ENCODE data around the gene TSKU.

DNA sequence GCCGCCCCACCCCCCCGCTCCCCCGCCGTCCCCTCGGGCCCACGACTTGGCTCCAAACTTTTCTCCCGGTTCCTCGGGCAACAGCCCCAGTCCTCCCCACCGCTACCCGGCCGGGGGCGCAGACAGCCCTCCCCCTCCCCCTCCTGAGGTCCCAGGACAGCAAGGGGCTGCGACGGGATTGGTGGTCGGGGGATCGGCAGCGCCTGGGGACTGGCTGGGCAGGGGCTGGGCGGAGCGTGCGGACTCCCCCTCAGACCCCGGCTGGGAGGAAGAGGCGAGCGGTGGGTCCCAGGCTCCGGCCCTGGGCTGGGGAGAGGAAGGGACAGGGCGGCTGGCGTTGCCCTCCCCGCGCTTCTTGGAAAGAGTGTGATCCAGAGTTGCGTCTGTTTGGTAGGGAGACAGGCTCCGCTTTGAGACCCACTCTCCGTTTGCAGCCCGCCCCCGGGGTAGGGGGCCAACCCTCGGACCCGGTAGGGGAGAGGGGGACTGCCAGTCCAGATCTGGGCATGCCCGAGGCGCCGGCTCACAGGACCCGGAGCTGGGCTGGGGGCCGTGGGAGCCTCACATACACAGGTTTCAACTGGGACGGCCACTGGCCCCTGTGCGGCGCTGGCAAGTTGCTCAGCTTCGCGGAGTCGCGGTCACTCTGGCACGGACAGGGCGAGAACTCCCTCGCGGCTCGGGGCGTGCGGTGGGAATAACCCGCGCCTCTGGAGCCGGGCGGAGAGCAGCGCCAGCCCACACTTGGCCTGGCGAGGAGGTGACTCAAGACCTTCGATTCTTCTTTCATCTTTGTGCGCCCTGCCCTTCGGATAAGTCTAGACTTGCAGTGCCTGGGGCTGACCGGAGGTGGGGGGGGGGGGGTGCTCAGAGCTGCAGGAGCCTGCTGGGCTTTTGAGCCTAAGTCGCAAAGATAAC, 999 bp downstream of the TSKU start:
- TF ChIP-seq, protein P1, sequence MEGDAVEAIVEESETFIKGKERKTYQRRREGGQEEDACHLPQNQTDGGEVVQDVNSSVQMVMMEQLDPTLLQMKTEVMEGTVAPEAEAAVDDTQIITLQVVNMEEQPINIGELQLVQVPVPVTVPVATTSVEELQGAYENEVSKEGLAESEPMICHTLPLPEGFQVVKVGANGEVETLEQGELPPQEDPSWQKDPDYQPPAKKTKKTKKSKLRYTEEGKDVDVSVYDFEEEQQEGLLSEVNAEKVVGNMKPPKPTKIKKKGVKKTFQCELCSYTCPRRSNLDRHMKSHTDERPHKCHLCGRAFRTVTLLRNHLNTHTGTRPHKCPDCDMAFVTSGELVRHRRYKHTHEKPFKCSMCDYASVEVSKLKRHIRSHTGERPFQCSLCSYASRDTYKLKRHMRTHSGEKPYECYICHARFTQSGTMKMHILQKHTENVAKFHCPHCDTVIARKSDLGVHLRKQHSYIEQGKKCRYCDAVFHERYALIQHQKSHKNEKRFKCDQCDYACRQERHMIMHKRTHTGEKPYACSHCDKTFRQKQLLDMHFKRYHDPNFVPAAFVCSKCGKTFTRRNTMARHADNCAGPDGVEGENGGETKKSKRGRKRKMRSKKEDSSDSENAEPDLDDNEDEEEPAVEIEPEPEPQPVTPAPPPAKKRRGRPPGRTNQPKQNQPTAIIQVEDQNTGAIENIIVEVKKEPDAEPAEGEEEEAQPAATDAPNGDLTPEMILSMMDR (IDR thresholded peaks at IDR 0.05): no peak
- peak in 1 of 2 donors; percentile 12 for TF ChIP-seq POLR2A (IDR thresholded peaks at IDR 0.05)
- no peak for TF ChIP-seq EP300 (IDR thresholded peaks at IDR 0.05)
